Breast epithelium (tissue), 4 donors: Measurements from ENCODE around the gene ARID4B. TPM values are rescaled to one million over a fixed set of nuclear protein-coding genes. Genes with fewer than 3 reads are reported as not detected.

ENCODE experiments used
- DNase-seq, 2 donors: peaks; one replicate each; pipeline ENCODE4 v3.0.0-alpha.2; 2019; ENCODE audit warnings: low spot score in 2 of 2
- H3K27ac ChIP-seq, 2 donors: fragments of 200-600 bp; sonication (generic) in 1 of 2; one replicate each; pipeline ENCODE4 v1.5.1; 2016 to 2019; ENCODE audit warnings: mild to moderate bottlenecking in 1 of 2
- H3K27me3 ChIP-seq, 2 donors: fragments of 200-600 bp; sonication (generic) in 1 of 2; one replicate each; pipeline versions ENCODE4 v1.5.1 to v1.6.0; 2017 to 2019; ENCODE audit warnings: control low read depth in 1 of 2, mild to moderate bottlenecking in 1 of 2
- H3K36me3 ChIP-seq: fragments of 200-600 bp; one replicate; pipeline ENCODE4 v1.5.1; 2019
- H3K4me1 ChIP-seq, 2 donors: fragments of 200-600 bp; sonication (generic); one replicate each; pipeline ENCODE4 v1.5.1; 2016 to 2019; ENCODE audit warnings: control low read depth in 1 of 2
- H3K4me3 ChIP-seq, 3 donors: fragments of 200-600 bp; sonication (generic); 1 replicate in 2 of 3; 2 replicates in 1 of 3; pipeline ENCODE4 v1.5.1; 2016 to 2019; ENCODE audit warnings: mild to moderate bottlenecking in 3 of 3, moderate library complexity in 2 of 3
- H3K9me3 ChIP-seq, 2 donors: fragments of 200-600 bp; sonication (generic) in 1 of 2; one replicate each; pipeline ENCODE4 v1.5.1; 2016 to 2019; ENCODE audit warnings: control low read depth in 1 of 2
- CTCF ChIP-seq, 3 donors: fragments of 450-650 bp; IDR thresholded peaks; one replicate each; pipeline ENCODE4 v1.5.1; 2016 to 2017; ENCODE audit warnings: antibody characterized with exemption in 3 of 3, mild to moderate bottlenecking in 3 of 3, moderate library complexity in 3 of 3
- POLR2A ChIP-seq: fragments of 450-650 bp; IDR thresholded peaks from one replicate; pipeline ENCODE4 v1.6.1; 2016; ENCODE audit warnings: antibody characterized with exemption, mild to moderate bottlenecking, moderate library complexity
- POLR2AphosphoS5 ChIP-seq, 3 donors: sonication (generic); formaldehyde crosslinking; IDR thresholded peaks; one replicate each; pipeline ENCODE4 v1.6.1; 2017; ENCODE audit warnings: antibody characterized with exemption in 3 of 3
- intact Hi-C: fragments of 100-400 bp; cut with DNase I; formaldehyde crosslinking; loops from one replicate; pipeline ENCODE4 v1.15.1; 2023; ENCODE audit warnings: low total_unique reads
- total RNA-seq, 3 donors: library from RNA; depleted of rRNA; stranded (reverse); fragments of >200 nt; gene quantifications; one replicate each; pipeline ENCODE4 v1.1.0, GENCODE V29; 2016

The ARID4B gene
- total RNA-seq, 3 donors from 2014 or later = 34.4 to 91.6 (median 76.7) TPM

DNA sequence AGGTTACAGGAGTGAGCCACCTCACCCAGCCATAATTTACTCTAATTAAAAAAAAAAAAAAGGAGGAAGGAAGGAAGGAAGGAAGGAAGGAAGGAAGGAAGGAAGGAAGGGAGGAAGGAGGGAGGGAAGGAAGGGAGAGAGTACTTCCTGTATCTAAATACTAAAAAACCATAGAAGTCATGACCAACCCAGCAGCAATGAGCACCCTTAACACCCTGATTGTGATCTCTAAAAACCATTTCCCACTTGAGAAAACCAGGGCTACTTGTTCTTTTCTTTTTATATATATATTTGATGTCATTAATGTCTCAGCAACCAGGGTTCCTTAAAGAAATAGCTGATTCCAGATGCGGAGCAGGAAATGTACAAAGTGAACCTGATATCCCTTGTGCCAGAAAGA, 31.2 kb downstream of the ARID4B start:
- Histone ChIP-seq H3K4me1 (no peaks in the 10 kb centered on the region), H3K27ac (peak overlapping the region; percentile 63 to 69), H3K27me3 (no peaks in the 10 kb centered on the region), H3K4me3 (no peak overlapping the region), H3K9me3 (no peaks in the 10 kb centered on the region), H3K36me3 (no peaks in the 10 kb centered on the region)
- DNase-seq = no peak
- TF ChIP-seq POLR2AphosphoS5 (IDR thresholded peaks at IDR 0.05) (no peak), CTCF (IDR thresholded peaks at IDR 0.05) (no peak), POLR2A (no peak)
- intact Hi-C loops = loop anchor here (2.0 kb wide), 1 partner anchor 48 kb away; no protein-coding TSS in a partner anchor

DNA sequence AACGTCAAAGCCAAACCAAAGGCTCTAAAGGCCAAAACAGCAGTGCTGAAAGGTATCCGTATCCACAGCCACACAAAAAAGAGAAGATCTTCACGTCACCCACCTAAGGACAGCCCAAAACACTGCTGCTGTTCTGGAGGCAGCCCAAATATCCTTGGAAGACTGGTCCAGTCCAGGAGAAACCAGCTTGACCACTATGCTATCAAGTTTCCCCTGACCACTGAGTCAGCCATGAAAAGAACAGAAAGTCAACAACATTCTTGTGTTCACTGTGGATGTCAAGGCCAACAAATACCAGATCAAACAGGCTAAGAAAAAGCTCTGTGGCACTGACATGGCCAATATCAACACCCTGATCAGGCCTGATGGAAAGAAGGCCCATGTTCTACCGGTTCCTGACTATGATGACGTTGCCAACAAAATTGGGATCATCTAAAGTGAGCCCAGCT, 32.1 kb downstream of the ARID4B start:
- H3K4me1 ChIP-seq = no peaks in the 10 kb centered on the region
- no peaks in the 10 kb centered on the region for H3K27me3 ChIP-seq
- TF ChIP-seq POLR2A (no peak), POLR2AphosphoS5 (IDR thresholded peaks at IDR 0.05) (peak in 1 of 3 donors; percentile 63)
- intact Hi-C loops = loop anchor here (2.0 kb wide), 1 partner anchor 47 kb away; no protein-coding TSS in a partner anchor
- DNase-seq = peak in 1 of 2 donors; percentile 57
- H3K9me3 ChIP-seq = no peaks in the 10 kb centered on the region
- peak overlapping the region; percentile 3 to 63 for H3K27ac ChIP-seq
- no peaks in the 10 kb centered on the region for H3K36me3 ChIP-seq
- no peak overlapping the region for H3K4me3 ChIP-seq

DNA sequence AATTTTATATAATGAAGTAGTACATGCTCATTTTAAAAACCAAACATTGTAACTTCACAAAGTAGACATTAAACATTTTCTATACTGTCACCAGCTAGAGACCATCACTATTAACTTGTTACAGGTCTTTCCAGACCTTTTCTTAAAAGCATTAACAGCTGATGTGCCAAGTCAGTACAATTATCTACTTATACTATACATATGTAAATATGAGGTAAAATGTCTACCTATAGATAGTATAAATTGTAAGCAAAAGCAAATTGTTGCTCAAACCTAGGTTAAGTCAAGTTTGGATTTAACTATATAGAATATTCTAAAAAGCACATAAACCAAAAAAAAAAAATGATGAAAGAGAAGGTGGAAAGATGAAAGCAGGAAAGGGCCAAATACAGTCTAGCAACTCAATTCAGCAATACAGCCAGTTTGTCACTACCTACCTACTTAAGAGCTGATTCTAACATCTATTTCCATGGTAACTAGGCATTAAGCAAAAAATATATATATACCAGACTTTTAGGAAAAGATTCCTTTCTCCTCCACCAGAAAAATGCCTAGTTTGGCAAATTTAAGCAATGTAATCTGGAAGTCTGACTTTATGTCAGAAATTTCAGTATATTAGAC, 34.5 kb downstream of the ARID4B start:
- TF ChIP-seq CTCF (IDR thresholded peaks at IDR 0.05) (no peak), POLR2AphosphoS5 (IDR thresholded peaks at IDR 0.05) (no peak), POLR2A (no peak)
- Histone ChIP-seq H3K27me3 (no peaks in the 10 kb centered on the region), H3K36me3 (no peaks in the 10 kb centered on the region), H3K4me3 (no peak overlapping the region), H3K4me1 (no peaks in the 10 kb centered on the region), H3K9me3 (no peaks in the 10 kb centered on the region), H3K27ac (no peak overlapping the region)
- intact Hi-C loops = no loop called here
- no peak for DNase-seq

DNA sequence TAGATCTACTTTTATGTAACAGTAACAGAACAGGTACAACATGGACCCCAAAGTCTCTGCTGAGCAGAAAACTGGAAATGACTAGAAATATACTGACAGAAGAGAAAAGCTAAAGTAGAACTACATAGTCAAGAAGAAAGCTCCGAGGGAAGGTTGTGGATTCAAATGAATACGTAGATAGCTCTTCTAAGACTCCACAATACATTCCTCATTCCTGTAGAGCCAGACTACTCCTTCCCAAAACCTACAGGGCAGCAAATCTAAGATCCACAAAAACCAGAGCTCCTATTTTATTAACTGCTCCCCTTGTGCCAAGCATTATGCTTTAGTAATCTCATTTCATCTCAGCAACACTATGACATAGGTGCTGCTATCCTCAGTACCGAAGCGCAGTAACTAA, 35.2 kb downstream of the ARID4B start:
- Histone ChIP-seq H3K4me3 (no peak overlapping the region), H3K9me3 (no peaks in the 10 kb centered on the region), H3K4me1 (no peaks in the 10 kb centered on the region), H3K27ac (no peak overlapping the region), H3K36me3 (no peaks in the 10 kb centered on the region), H3K27me3 (no peaks in the 10 kb centered on the region)
- no peak for TF ChIP-seq CTCF (IDR thresholded peaks at IDR 0.05)
- TF ChIP-seq POLR2A = no peak
- TF ChIP-seq POLR2AphosphoS5 (IDR thresholded peaks at IDR 0.05) = no peak
- no peak for DNase-seq
- intact Hi-C loops = no loop called here

DNA sequence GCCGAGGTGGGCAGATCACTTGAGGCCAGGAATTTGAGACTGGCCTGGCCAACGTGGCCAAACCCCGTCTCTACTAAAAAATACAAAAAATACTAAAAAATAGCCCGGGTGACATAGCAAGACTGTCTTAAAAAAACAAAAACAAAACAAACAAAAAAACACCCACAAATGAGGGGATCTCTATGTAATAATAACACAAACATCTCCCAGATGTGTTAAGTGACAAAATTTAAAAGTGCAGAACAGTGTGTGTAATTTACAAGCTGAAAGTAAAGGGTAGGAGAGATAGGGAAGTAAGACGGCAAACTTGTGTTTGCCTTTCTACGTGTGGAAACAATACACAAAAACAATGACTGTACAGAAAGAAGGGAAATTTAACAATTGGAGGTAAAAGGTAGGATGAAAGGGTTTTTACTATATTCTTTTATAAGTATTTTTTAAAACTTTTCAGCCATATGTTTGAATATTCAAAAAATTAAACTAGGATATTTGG, 36.3 kb downstream of the ARID4B start:
- no peak for TF ChIP-seq POLR2A
- no peak for TF ChIP-seq CTCF (IDR thresholded peaks at IDR 0.05)
- no peak for TF ChIP-seq POLR2AphosphoS5 (IDR thresholded peaks at IDR 0.05)
- Histone ChIP-seq H3K36me3 (no peaks in the 10 kb centered on the region), H3K27ac (no peak overlapping the region), H3K9me3 (no peaks in the 10 kb centered on the region), H3K4me3 (no peak overlapping the region), H3K27me3 (no peaks in the 10 kb centered on the region), H3K4me1 (peaks cover 0 to 4% of the 10 kb centered on the region in 2 donors)
- DNase-seq = no peak
- intact Hi-C loops = no loop called here
